Activated CD8-positive, alpha-beta memory T cell treated with anti-CD3 and anti-CD28 coated beads for 24 hours (primary cell): ENCODE data around the gene IKZF2.

Experiments
- DNase-seq: peaks from one replicate; pipeline ENCODE4 v3.0.0-alpha.2; 2020

The IKZF2 gene

DNA sequence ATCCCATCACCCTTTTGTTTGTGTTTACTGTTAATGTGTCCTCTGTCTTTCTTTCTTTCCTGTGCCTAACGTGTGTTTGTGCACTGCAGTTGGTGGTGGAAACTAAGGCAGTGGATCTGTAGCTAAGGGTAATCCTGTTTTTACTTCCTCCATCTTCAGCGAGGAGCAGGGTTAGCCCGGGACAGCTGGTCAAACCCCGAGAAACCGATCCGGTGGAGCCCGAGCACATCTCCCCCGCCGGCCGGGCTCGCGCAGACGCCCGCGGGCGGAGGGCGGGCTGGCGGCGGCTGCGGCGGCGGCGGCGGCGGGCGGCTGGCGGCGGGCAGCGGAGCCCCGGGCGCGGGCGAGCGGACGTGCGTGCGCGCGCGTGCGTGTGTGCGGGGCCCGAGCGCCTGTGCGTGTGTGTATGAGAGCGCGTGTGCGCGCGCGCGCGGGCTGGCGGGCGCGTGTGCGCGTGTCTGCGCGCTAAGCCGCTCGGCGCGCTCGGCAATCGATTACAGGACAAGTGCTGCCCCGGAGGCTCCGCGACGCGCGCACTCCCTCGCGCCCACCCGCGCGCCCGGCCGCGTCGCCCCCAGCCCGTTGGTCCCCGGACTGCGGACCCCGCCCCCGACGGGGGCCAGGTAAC, at the start of gene IKZF2:
IKZF2 (minus strand) TSS at position 176 of the 628 bp plus-strand sequence. CDS start 2,983 bp downstream, outside the sequence.
- peak; percentile 84 for DNase-seq

DNA sequence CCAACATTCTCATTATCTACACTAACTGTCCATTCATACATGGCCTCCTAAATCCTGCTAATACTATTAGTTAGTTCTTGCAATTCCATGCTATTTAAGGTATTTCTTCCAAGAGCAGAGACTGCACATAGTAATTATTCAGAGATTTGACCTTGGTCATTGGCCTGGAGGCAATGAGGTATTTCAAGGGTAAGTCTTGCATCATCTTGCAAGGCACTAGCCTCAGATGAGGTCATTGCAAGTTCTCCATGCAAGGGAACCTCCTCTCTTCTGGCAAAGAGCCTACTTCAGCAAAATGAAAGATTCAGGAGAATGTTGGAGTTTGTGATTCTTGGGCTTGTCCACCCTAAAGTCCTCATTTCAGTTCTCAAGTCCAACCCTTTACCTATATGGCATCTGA, 48.5 kb upstream of the IKZF2 start:
- no peak for DNase-seq

DNA sequence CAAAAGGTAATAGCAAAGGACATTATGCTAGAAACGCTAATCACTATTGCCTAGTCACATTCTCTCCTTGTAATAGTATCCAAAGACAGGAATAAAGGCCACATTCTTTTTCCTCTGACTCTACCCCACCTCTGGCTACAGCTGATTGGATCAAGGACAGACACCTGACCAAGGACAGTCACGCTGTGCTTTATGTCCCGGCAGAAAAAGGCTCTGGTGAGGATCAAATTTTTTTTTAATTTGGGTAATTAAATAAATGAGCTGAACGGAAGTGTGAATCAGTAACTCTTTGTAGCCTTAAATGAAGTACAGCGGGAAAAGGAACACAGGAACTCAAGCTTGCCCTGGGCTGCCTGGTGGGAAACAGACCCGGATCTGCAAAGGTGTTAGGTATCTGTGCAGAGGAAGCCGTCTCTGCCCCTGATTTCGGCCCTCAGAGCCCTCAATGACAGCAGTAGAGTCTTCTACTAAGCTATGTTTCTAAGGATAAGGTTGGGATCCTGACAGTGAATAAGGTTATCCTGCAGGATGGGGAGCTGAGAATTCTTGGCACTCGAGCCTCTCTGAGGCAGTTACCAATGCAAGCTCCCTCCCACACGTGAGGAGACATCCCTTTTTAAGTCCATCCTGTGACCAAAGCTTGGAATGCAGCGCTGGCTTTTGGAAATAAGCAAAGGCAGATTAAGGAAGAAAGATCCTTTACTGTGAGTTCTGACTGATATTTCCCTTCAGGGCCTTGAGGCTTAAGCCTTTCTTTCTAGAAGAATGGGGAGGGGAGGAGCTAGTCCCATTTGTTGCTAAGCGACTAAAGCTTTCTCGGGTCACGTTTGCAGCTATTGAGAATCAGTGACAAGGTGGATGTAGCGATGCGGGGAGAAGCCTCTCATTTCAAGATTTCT, 37.8 kb upstream of the IKZF2 start:
- no peak for DNase-seq

DNA sequence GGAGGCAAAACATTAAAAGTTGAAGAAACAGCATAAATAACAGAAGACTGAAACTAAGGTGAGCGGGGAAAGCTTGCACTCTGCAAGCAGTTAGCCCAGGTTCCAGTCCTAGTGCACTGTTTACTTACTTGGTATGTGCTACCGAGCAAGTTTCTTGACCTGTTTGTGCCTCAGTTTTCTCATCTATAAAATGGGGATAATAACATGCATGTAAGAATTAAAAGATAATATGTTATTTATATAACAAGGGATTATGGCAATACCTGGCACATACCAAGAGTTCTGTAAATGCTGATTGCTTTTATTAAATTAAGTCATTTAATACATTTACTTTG, 37.1 kb upstream of the IKZF2 start:
- DNase-seq, result no peak

DNA sequence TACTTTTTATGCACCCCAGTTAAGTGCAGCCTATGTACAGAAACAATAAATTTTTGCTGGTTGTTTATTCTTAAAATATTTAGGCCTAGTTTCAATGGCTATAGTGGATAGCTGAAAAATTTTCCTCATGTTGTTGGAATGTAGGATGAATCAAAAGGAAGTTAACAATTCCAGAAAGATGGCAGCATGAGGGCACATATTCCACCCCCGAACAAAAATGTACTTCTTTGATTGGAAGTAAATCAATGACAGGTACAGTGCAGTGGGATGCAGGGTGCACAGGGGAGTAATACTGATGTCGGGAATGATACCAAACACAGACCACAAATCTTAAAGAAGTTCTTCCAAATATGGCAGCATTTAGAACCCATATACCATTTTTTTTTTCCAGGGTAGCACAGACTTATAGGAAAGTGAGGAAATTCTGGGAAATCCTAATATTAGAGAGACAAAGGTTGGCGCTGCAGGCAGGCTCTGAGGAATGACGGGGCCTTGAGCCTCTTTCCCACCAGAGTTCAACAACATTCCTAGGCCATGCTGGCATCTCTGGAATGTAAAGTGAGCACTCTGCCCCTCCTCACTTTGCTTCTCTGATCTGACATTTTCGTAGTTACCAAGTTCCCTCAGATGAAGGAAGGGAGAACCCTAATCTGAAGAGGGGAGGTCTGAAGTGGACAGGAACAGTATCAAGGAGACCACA, 36.6 kb upstream of the IKZF2 start:
- no peak for DNase-seq

DNA sequence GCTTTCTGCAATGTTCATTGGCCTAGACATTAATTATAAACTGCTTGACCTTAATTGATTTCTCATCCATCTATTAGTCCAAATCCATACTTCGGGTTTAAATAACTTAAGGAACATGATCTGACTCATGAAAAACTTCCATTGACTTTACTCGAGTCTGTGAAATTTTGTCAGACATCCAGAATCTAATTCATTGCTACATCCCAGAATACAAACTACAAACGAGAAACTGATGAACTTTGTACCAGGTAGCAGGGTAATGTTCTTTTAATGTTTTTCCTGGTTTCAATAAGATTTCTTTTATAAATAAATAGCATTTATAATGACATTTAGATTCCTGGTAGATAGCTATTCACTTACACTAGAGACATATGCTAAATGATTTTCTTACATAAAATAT, 36.0 kb upstream of the IKZF2 start:
- DNase-seq, result no peak

DNA sequence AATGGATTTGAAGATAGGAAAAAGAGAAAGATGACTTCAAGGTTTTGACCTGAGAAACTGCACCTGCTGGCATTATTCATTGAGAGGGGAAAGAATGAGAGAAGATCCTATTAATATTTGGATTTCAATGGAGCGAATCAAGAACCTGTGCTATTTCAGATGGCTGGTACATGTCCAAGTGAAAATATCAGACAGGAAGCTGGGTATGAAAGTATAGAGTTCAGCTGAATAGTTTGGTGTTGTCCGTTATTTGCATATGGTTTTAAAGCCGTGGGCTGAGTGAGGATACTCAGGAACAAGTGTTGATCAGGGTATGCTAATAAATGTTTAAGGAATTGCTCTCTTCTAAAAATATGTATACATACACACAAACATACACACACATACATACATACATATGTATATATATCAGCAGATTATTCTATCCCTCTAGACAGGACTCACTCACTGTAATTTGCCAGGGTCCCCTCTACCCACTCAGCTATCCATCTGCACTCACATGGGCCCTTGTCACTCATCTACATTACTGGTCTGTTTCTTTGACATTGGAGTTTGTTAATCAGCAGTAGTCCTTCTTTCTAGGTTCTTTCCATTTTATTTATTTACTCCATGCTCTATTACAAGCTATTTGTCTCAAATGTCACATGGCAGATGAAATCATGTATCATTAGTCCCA, 33.9 kb upstream of the IKZF2 start:
- DNase-seq, result no peak

DNA sequence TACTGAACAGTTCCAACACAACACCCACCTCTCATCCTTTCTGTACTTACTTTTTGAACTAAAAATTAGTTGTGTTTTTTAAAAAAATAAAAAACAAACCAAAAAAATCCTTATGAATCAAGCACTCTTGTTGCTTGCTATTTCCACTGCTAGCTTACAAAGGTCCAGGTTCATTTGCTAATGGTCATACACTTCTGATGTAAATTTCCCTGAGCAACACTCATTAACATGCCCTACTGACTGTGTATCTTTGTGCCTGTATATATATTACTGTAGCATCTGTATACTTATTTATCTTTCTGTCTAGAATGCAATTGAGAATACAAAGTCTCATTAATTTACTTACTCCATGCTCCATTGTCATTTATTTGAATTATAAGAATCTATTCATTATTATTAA, 30.3 kb upstream of the IKZF2 start:
- DNase-seq, result no peak

DNA sequence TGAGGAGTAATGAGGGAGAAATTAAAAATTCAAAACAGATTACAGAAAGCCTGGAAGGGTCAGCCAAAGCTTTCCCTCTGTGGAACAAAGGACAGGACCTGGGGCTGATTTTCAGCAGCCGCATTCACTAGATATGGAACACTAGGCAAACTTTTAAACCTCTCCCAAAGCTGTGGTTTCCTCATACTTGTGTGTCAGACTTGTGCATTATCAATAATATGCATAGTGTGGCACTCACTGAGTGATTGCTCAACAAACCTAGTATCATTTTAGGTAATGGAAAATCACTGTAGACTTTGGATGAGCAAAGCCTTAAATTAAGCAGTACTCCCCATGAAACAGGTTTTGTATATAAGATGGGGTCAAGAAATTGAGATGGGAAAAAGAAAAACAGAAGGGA, 26.3 kb upstream of the IKZF2 start:
- DNase-seq, result no peak

DNA sequence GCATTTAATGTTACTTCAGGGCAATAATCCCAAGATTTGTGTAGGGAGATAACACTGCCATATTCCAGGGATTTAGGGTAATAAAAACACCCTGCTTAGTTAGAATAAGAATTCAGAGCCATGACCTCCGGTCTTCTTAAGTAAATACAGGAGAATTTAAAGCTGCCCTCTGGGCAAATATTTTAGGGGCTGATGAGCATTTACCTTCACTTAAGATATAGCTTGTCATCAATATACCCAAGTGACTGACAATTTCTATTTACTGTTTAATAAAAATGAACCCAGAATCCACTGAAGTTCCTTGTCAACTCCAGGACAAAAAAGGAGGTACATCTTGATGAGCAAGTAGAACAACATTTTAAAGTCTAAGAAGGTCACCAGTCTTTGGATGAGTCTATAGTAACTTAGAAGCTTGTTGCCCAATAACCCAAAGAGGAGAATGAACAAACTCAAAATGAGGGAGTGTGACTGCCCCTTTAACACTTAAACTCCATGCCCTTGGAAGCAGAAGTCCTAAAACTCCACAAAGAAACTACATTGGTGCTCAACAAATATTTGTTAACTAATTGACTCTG, 24.3 kb upstream of the IKZF2 start:
- DNase-seq, result no peak

DNA sequence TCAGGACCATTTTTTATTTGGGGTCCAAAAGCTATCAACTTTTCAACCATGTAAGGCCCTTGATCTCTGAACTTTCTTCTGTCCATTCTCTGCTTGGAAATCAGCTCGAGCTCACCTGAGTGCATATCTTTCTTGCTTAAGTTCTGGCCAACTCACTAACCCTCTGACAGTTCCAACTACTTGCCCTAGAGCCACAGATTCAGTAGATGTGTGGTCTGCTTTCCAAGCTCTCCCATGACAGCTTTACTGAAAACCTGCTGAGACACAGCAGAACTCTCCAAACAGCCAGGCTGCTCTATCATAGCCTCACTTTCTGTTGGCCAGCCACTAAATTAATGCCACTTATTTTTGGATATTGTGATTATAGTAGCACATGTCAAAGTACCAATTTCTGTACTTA, 21.2 kb upstream of the IKZF2 start:
- no peak for DNase-seq

DNA sequence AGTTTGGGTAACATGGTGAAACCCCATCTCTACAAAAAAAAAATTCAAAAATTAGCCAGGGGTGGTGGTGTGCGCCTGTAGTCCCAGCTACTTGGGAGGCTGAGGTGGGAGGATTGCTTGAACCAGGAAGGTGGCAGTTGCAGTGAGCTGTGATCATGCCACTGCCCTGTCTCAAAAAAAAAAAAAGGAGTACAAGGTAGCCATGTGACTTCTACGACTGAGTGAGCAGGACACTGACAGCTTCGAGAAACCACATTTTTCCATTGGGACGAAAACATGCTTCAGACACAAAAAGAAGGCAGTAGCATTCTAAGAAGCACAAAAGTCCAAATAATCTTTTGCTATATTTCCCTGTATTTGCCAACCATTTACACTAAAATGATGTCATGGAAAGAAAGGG, 19.7 kb upstream of the IKZF2 start:
- no peak for DNase-seq

DNA sequence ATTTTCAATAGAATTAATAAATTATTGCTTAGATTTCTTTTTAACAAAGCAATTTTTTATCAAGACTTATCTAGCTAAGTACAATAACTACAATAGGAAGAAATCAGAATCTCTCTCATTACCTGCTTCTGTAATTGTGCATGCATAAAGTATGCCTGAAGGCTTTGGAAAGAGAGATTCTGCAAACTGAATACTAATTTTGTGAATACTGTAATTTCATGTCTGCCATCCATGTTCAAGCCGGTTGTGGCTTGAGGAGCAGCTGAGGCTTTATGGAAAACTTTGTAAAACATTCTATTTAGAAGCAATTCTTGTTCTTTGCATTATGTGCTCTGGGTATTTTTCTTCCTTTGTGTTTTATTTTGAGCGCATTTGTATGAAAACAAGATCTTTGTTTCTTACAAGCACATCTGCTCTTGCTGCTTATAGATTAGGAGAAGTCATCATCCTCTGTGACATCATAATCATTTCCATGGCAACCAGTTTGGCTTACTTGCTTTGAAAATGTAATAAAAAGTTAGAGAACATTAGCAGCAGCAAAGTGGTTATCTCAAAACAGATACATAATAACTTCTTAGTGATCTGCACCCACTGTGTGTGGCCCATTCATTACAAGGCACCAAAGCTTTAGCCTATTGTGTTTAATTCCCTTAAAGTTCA, 16.0 kb upstream of the IKZF2 start:
- DNase-seq, result no peak

DNA sequence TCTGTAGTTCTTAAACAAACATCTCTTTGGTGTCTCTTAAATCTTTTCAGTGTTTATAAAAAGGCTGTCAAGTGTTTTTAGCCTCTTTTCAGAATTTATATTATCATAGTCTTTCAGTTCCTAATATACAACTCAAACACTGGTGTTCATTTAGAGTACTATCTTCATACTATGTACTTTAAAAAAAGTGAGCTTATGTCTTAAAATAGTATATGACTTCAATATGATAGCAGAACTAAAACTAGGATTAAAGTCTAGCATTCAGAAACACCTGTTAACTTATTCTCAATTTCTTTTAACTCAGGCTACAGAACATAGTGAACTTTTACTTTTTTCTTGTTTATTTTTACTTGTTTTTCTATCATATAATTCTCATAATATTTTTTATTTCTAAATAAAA, 14.7 kb upstream of the IKZF2 start:
- DNase-seq, result no peak

DNA sequence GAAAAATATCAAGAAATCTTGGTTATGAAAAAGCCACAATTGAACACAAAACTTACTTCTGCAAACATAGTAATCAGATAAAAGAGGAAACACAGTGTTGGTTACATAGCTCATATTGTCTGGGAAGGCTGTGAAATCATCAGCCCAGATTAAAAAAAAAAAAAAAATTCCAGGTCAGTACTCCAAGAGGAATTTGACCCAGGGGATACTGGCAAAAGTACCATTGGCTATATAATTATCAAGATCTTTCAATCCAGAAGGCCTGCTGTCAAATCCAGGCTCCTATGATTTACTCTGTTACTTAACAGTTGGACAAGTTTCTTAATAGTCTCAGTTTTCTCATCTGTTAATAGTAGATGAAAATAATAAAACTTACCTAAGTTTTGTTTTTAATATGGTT, 12.9 kb upstream of the IKZF2 start:
- no peak for DNase-seq

DNA sequence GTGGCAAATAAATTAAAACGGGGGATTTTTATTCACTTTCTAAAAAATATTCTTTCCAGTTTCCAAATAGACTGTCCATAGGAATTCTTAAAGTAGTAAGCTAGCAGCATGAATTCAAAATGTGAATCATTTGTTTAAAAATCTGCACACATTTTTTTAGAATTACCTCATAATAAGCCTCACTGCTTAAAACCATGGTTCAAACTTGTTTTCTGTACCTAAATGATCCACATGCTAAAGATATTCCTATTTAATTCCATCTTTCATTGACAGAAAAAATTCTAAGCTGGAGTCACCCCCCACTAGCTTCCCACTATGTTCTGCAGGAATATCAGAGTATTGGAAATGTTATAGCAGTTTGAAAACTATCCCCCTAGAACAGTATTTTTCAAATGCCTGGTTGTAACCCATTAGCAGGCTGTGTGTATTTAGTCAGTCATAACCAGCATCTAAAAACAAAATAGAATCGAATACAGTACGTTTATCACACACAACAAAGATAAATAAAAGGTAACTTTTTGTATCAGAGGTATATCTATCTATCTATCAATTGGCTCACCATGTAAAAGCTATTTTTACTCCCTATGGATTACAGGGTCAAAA, 11.2 kb upstream of the IKZF2 start:
- no peak for DNase-seq

DNA sequence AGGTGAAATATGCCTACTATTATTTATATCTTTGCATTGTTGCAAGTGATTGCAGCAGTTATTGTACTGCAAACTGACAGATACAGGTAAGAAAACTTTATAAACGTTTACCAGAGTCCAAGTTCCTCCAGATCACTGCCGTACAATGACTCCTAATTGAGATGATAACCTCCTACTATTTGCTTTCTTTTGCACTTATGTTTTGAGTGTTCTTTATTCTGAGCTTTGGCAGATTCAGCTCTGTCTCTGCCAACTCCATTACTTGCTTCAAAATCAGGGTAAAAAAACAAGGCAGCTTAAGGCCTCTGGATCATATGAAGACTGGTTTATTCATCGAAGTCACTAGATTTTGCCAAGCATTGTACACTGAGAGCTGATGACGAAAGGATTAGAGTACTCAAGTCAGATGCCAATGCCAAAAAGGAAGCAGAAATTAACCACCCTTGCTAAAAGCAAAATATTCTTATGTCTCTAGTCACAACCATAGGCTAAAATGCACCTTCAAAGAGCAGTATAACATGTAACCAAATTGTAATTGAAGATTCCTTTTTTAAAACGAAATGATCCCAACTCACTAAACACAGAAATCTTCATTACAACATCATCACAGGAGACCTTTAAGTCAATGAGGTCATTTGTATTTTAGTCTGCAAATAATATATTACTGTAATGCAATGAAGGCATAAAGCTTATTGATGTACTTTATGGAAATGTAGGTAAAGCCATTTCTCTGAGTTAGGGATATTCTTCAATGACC, 10.5 kb upstream of the IKZF2 start:
- no peak for DNase-seq

DNA sequence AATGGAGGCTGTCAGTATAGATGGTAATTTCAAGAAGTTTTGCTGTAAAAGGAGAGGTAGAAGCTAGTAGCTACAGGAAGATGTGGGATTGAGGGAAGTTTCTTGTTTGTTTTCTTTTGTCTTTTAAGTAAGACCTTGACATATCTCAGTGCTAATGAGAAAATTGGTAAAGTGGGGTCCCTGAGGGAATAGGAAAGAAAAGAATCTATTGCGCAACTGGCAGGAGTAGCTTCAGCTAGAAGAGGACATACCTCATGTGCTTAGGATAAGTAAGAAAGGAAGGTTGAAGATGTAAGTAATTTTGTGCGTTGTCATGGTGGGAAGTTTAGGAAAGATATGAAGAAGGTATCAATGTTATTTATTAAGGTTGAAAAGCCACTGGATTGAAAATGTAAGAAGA, 8.4 kb upstream of the IKZF2 start:
- no peak for DNase-seq

DNA sequence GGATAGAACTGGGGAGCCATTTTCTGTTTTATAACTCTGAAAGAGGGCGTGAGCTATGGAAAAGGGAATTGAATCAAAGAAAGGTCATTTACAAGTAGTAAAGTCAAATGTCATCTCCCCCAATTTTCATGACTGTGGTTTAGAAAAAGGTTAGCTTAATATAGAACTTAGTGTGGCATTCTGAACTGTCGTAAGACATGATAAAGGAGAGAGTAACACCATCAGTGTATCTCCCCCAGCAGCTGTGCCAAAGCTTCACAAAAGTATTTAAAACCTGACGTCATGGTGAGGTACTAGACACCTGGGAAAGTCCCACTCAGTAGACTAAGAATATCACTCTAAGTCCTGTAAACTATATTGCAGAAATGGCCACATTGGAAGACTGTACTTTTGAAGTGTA, 5.8 kb upstream of the IKZF2 start:
- DNase-seq, result no peak

DNA sequence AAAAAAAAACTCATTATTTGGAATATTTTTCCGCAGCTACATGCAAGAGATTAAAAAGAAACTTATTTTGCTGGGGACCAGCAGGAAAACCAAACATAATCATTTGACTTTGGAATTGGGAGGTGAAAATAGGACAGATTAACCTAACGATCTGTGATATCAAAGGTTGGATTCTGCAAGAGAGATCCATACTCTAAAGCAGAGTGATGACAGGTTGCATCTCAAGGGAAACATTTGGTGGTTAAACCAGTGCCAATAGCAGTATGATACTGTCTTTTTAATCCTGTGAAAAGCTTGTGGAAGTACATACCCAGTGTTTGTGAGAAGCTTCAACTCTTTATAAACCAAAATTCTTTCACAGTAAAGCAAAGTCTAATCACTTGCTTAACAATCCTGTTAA, 5.3 kb upstream of the IKZF2 start:
- DNase-seq, result no peak

DNA sequence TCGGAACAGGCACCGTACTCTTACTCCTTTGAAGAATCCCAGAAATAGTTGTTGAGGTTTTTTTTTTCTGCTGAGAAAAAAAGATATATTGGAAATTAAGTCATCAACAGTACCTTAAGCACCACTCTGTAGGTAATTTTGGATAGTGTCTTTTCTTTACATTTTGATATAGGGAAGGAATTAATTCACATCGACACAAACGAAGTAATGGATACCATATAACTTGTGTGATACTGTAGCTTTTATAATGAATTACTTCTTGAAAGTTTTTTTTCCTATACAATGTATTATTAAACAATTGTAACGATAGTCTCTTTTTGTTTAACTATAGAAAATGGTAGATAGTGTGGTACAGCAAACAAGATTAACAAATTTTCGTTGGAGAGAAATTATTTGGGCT, 1.5 kb upstream of the IKZF2 start:
- no peak for DNase-seq
